Measurements from ENCODE around the gene ADPRS. TPM values are rescaled to one million over a fixed set of nuclear protein-coding genes. Genes with fewer than 3 reads are reported as not detected.

Gene ADPRS
- total and polyA plus RNA-seq, 2 donors (not counting 1 experiment from before 2014, with no cell fraction given): 25.3 to 30.9 TPM

DNA sequence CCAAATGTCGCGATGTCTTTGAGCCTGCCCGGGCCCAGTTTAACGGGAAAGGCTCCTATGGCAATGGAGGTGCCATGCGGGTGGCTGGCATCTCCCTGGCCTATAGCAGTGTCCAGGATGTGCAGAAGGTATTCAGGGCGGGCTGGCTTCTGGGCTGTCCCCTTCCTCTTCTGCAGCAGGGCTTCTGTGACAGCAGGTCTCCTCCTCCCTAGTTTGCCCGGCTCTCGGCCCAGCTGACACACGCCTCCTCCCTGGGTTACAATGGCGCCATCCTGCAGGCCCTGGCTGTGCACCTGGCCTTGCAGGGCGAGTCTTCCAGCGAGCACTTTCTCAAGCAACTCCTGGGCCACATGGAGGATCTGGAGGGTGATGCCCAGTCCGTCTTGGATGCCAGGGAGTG, 3.0 kb downstream of the ADPRS start:
- Histone ChIP-seq H3K27ac (ENCODE audit: insufficient read depth, low read length) (no peak overlapping the region), H3K9me3 (ENCODE audit: control insufficient read depth, insufficient read depth, low read depth, low read length) (no peaks in the 10 kb centered on the region), H3K79me2 (ENCODE audit: control insufficient read depth, insufficient read depth, low read length) (peaks cover 26% of the 10 kb centered on the region), H3K4me2 (ENCODE audit: extremely low read depth, insufficient read depth, low read length) (no peak overlapping the region), H3K27me3 (ENCODE audit: control insufficient read depth, insufficient read depth, low read length) (no peaks in the 10 kb centered on the region), H4K20me1 (ENCODE audit: control insufficient read depth, extremely low read depth, insufficient read depth, low read length) (no peaks in the 10 kb centered on the region), H2AFZ (ENCODE audit: low read length) (no peak overlapping the region), H3K9ac (ENCODE audit: insufficient read depth, low read length) (no peak overlapping the region), H3K36me3 (ENCODE audit: control insufficient read depth, insufficient read depth, low read length) (peaks cover 34% of the 10 kb centered on the region), H3K4me1 (ENCODE audit: control insufficient read depth, extremely low read depth, insufficient read depth, low read length) (peaks cover 10% of the 10 kb centered on the region), H3K4me3 (replicated peaks in 1 of 4; ENCODE audit: control extremely low read depth in 1 of 4, insufficient read depth in 1 of 4, low read depth in 3 of 4, low read length in 4 of 4) (no peak overlapping the region)
- no peak for DNase-seq (ENCODE audit: low read depth in 2 of 2)
- no peak for TF ChIP-seq EZH2 (IDR thresholded peaks at IDR 0.05; ENCODE audit: low read length, missing control alignments)

DNA sequence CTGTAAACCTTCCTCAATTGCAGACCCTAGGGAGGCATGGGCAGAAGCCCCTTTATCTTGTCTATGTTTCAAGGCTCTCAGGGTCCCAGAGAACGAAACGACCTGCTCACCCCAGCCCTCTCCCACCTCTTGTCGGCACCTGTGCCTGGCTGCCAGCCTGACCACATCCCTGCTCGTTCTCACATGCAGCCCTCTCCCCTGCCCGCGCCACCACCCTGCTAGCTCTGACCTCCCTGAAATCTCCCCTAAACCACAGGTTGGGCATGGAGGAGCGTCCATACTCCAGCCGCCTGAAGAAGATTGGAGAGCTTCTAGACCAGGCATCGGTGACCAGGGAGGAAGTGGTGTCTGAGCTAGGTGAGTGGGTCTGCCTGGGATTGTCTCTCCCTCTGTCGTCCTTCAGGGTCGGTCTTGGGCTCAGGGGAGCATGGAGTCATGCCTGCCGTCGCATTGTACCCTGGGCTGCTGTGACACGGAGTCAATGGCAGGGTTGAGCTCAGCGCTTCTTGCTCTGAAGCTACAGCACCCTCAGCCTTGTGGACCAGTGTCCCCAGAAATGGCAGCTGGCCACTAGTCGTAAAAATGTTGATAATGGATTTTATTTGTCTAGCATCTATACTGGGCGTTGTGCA, 3.6 kb downstream of the ADPRS start:
- Histone ChIP-seq H3K79me2 (ENCODE audit: control insufficient read depth, insufficient read depth, low read length) (peaks cover 26% of the 10 kb centered on the region), H3K4me1 (ENCODE audit: control insufficient read depth, extremely low read depth, insufficient read depth, low read length) (peaks cover 10% of the 10 kb centered on the region), H3K27me3 (ENCODE audit: control insufficient read depth, insufficient read depth, low read length) (no peaks in the 10 kb centered on the region), H3K4me3 (replicated peaks in 1 of 4; ENCODE audit: control extremely low read depth in 1 of 4, insufficient read depth in 1 of 4, low read depth in 3 of 4, low read length in 4 of 4) (no peak overlapping the region), H3K4me2 (ENCODE audit: extremely low read depth, insufficient read depth, low read length) (no peak overlapping the region), H3K9me3 (ENCODE audit: control insufficient read depth, insufficient read depth, low read depth, low read length) (no peaks in the 10 kb centered on the region), H3K27ac (ENCODE audit: insufficient read depth, low read length) (no peak overlapping the region), H3K36me3 (ENCODE audit: control insufficient read depth, insufficient read depth, low read length) (peaks cover 34% of the 10 kb centered on the region), H2AFZ (ENCODE audit: low read length) (no peak overlapping the region), H4K20me1 (ENCODE audit: control insufficient read depth, extremely low read depth, insufficient read depth, low read length) (no peaks in the 10 kb centered on the region), H3K9ac (ENCODE audit: insufficient read depth, low read length) (no peak overlapping the region)
- no peak for DNase-seq (ENCODE audit: low read depth in 2 of 2)
- TF ChIP-seq, protein P1, sequence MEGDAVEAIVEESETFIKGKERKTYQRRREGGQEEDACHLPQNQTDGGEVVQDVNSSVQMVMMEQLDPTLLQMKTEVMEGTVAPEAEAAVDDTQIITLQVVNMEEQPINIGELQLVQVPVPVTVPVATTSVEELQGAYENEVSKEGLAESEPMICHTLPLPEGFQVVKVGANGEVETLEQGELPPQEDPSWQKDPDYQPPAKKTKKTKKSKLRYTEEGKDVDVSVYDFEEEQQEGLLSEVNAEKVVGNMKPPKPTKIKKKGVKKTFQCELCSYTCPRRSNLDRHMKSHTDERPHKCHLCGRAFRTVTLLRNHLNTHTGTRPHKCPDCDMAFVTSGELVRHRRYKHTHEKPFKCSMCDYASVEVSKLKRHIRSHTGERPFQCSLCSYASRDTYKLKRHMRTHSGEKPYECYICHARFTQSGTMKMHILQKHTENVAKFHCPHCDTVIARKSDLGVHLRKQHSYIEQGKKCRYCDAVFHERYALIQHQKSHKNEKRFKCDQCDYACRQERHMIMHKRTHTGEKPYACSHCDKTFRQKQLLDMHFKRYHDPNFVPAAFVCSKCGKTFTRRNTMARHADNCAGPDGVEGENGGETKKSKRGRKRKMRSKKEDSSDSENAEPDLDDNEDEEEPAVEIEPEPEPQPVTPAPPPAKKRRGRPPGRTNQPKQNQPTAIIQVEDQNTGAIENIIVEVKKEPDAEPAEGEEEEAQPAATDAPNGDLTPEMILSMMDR (conservative IDR thresholded peaks at IDR 0.05 in 1 of 2, IDR thresholded peaks at IDR 0.05 in 1 of 2; ENCODE audit: low read depth in 1 of 2, low read length in 2 of 2): no peak
- no peak for TF ChIP-seq EZH2 (IDR thresholded peaks at IDR 0.05; ENCODE audit: low read length, missing control alignments)

DNA sequence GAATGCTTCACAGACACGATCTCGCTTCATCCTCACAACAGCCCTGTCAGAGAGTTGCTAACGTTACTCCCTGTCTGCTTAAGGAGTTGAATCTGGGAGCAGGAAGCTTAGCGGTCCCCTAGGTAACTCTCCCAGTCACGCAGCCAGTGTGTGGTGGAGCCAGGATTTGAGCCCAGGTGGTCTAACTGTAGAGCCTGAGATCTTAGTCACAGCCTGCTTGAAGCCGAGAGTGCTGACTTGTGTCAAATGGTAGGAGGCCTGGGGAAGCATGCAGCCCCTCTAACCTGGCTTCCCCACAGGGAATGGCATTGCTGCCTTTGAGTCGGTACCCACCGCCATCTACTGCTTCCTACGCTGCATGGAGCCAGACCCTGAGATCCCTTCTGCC, 4.1 kb downstream of the ADPRS start:
- H4K20me1 ChIP-seq (ENCODE audit: control insufficient read depth, extremely low read depth, insufficient read depth, low read length): no peaks in the 10 kb centered on the region
- no peaks in the 10 kb centered on the region for H3K9me3 ChIP-seq (ENCODE audit: control insufficient read depth, insufficient read depth, low read depth, low read length)
- DNase-seq (ENCODE audit: low read depth in 2 of 2): no peak
- H3K4me1 ChIP-seq (ENCODE audit: control insufficient read depth, extremely low read depth, insufficient read depth, low read length): peaks cover 10% of the 10 kb centered on the region
- TF ChIP-seq, protein P1 (conservative IDR thresholded peaks at IDR 0.05 in 1 of 2, IDR thresholded peaks at IDR 0.05 in 1 of 2; ENCODE audit: low read depth in 1 of 2, low read length in 2 of 2): no peak
- no peak for TF ChIP-seq EZH2 (IDR thresholded peaks at IDR 0.05; ENCODE audit: low read length, missing control alignments)
- no peak overlapping the region for H3K4me2 ChIP-seq (ENCODE audit: extremely low read depth, insufficient read depth, low read length)
- H3K27me3 ChIP-seq (ENCODE audit: control insufficient read depth, insufficient read depth, low read length): no peaks in the 10 kb centered on the region
- peaks cover 34% of the 10 kb centered on the region for H3K36me3 ChIP-seq (ENCODE audit: control insufficient read depth, insufficient read depth, low read length)
- peaks cover 26% of the 10 kb centered on the region for H3K79me2 ChIP-seq (ENCODE audit: control insufficient read depth, insufficient read depth, low read length)
- no peak overlapping the region for H3K4me3 ChIP-seq (replicated peaks in 1 of 4; ENCODE audit: control extremely low read depth in 1 of 4, insufficient read depth in 1 of 4, low read depth in 3 of 4, low read length in 4 of 4)
- H2AFZ ChIP-seq (ENCODE audit: low read length): no peak overlapping the region
- H3K27ac ChIP-seq (ENCODE audit: insufficient read depth, low read length): no peak overlapping the region
- no peak overlapping the region for H3K9ac ChIP-seq (ENCODE audit: insufficient read depth, low read length)
